Endothelial cell of umbilical vein (primary cell): ENCODE measurements around the gene FMO1.

Experiments used
- CTCF ChIP-seq, 2 donors: IDR thresholded peaks; 1 replicate in 1 of 2; 2 replicates in 1 of 2; pipeline ENCODE4 v1.5.1; 2011; ENCODE audit warnings: low read length in 2 of 2, mild to moderate bottlenecking in 2 of 2, moderate library complexity in 2 of 2, control low read depth in 1 of 2, inconsistent platforms in 1 of 2, low read depth in 1 of 2; ENCODE audit not compliant: insufficient read depth in 1 of 2; ENCODE audit errors: extremely low read depth in 1 of 2
- FOS ChIP-seq: IDR thresholded peaks from 2 replicates; pipeline ENCODE4 v1.6.1; 2011; ENCODE audit warnings: mild to moderate bottlenecking, low read length, moderate library complexity, borderline replicate concordance; ENCODE audit not compliant: insufficient read depth
- POLR2A ChIP-seq: IDR thresholded peaks from 2 replicates; pipeline ENCODE4 v1.6.1; 2012; ENCODE audit warnings: low read depth, mild to moderate bottlenecking, control low read depth, low read length
- POLR2AphosphoS5 ChIP-seq: IDR thresholded peaks from 2 replicates; pipeline ENCODE4 v1.6.1; 2012; ENCODE audit warnings: low read depth, mild to moderate bottlenecking, control low read depth, low read length, moderate library complexity; ENCODE audit not compliant: insufficient read depth

GRCh38 chr1:171206204-171206977, 41.9 kb upstream of the FMO1 start:
- no peak for TF ChIP-seq POLR2A
- no peak for TF ChIP-seq CTCF (IDR thresholded peaks at IDR 0.05; ENCODE audit: extremely low read depth in 1 of 2, insufficient read depth in 1 of 2, low read depth in 1 of 2, low read length in 2 of 2)
- no peak for TF ChIP-seq FOS
- no peak for TF ChIP-seq POLR2AphosphoS5
